A673 (cell line): ENCODE results near the gene ZBTB24.

Experiments used
- CTCF ChIP-seq: fragments of 300-800, 200-600 bp; sonication (generic); conservative IDR thresholded peaks from 2 replicates; pipeline ENCODE4 v1.5.1; 2017; ENCODE audit warnings: low read depth, mild to moderate bottlenecking, antibody characterized with exemption, low read length, moderate library complexity, mixed read lengths
- EZH2 ChIP-seq: fragments of 200-600 bp; sonication (generic); IDR thresholded peaks from 2 replicates; pipeline ENCODE4 v1.6.1; 2017; ENCODE audit warnings: borderline replicate concordance, low read depth, mild to moderate bottlenecking, mixed read lengths, antibody characterized with exemption, low read length; ENCODE audit not compliant: poor library complexity, severe bottlenecking

- TF ChIP-seq CTCF (no peak), EZH2 (no peak)
Measured at GRCh38 chr6:109440331-109441068, 42.5 kb downstream of the ZBTB24 start, which contains the start of the genes PPIL6 and SMPD2.
